Loucy (cell line): ENCODE results near the gene UNC13D.
"Not testable (repeated sequence)": the region's sequence is repeated elsewhere in the genome, so short reads cannot be mapped to it uniquely, and the experiment has no call there.

ENCODE experiments used
- H2AFZ ChIP-seq: fragments of 200-600 bp; sonication (generic); 2 replicates; pipeline ENCODE4 v1.6.0; 2016; ENCODE audit warnings: antibody characterized with exemption, mild to moderate bottlenecking, low read length, moderate library complexity
- H3F3A ChIP-seq: fragments of 200-600 bp; 2 replicates; pipeline ENCODE4 v1.6.0; 2016; ENCODE audit warnings: antibody characterized with exemption, low read depth, mild to moderate bottlenecking
- H3K27me3 ChIP-seq: fragments of 200-600 bp; sonication (generic); 2 replicates; pipeline ENCODE4 v1.6.1; 2014; ENCODE audit warnings: low read length, mild to moderate bottlenecking; ENCODE audit not compliant: insufficient read depth, poor library complexity, severe bottlenecking
- H3K36me3 ChIP-seq: fragments of 200-600 bp; sonication (generic); 2 replicates; pipeline ENCODE4 v1.6.1; 2016; ENCODE audit warnings: low read length; ENCODE audit not compliant: insufficient read depth
- H3K4me1 ChIP-seq: fragments of 200-600 bp; sonication (generic); 2 replicates; pipeline ENCODE4 v1.5.1; 2014; ENCODE audit warnings: low read length, mild to moderate bottlenecking; ENCODE audit not compliant: insufficient read depth, poor library complexity, severe bottlenecking
- H3K4me2 ChIP-seq: fragments of 200-600 bp; sonication (generic); 2 replicates; pipeline ENCODE4 v1.6.0; 2014; ENCODE audit warnings: antibody characterized with exemption, low read length, low read depth, mild to moderate bottlenecking; ENCODE audit not compliant: poor library complexity, severe bottlenecking
- H3K4me3 ChIP-seq: fragments of 200-600 bp; sonication (generic); 2 replicates; pipeline ENCODE4 v1.5.1; 2014; ENCODE audit warnings: low read length, mild to moderate bottlenecking, mixed read lengths; ENCODE audit not compliant: poor library complexity, severe bottlenecking
- H3K79me2 ChIP-seq: fragments of 200-600 bp; sonication (generic); 2 replicates; pipeline ENCODE4 v1.6.1; 2014; ENCODE audit warnings: low read length; ENCODE audit not compliant: insufficient read depth
- H3K9ac ChIP-seq: fragments of 200-600 bp; sonication (generic); 2 replicates; pipeline ENCODE4 v1.6.0; 2014; ENCODE audit warnings: mild to moderate bottlenecking, low read depth, low read length, moderate library complexity; ENCODE audit not compliant: poor library complexity, severe bottlenecking
- H3K9me2 ChIP-seq: fragments of 200-600 bp; sonication (generic); replicated peaks from 2 replicates; pipeline ENCODE4 v1.6.1; 2016; ENCODE audit warnings: low read depth, low read length, mixed read lengths
- H3K9me3 ChIP-seq: fragments of 200-600 bp; sonication (generic); 2 replicates; pipeline ENCODE4 v1.6.1; 2014; ENCODE audit warnings: mild to moderate bottlenecking, antibody characterized with exemption, low read length, low read depth; ENCODE audit not compliant: insufficient read depth
- H4K20me1 ChIP-seq: fragments of 200-600 bp; sonication (generic); 2 replicates; pipeline ENCODE4 v1.6.0; 2014; ENCODE audit warnings: antibody characterized with exemption, low read length, mild to moderate bottlenecking; ENCODE audit not compliant: insufficient read depth, poor library complexity, severe bottlenecking
- CTCF ChIP-seq: fragments of 200-600 bp; sonication (generic); conservative IDR thresholded peaks from 2 replicates; pipeline ENCODE4 v1.5.1; 2014; ENCODE audit warnings: mild to moderate bottlenecking, antibody characterized with exemption, low read length
- EZH2phosphoT487 ChIP-seq: fragments of 200-600 bp; IDR thresholded peaks from 2 replicates; pipeline ENCODE4 v1.6.1; 2018; ENCODE audit warnings: antibody characterized with exemption, mild to moderate bottlenecking, moderate library complexity, borderline replicate concordance

UNC13D gene

GRCh38 chr17:75778861-75779249 is 65.3 kb downstream of the UNC13D start:
- Histone ChIP-seq H3K4me1 (peaks cover 34% of the 10 kb centered on the region), H3K9me2 (no peaks in the 10 kb centered on the region), H3K4me2 (peak overlapping the region; percentile 99), H2AFZ (no peak overlapping the region), H3K4me3 (peak overlapping the region; percentile 91), H4K20me1 (peaks cover 42% of the 10 kb centered on the region), H3K79me2 (peaks cover 48% of the 10 kb centered on the region), H3F3A (peaks cover 18% of the 10 kb centered on the region; the same call in 1 of the 2 replicates), H3K9ac (peak overlapping the region; percentile 97), H3K36me3 (peaks cover 40% of the 10 kb centered on the region), H3K9me3 (no peaks in the 10 kb centered on the region), H3K27me3 (peaks cover 15% of the 10 kb centered on the region)
- TF ChIP-seq CTCF: peak; percentile 60
- no peak for TF ChIP-seq EZH2phosphoT487

GRCh38 chr17:75778066-75778860 is 65.9 kb downstream of the UNC13D start:
- Histone ChIP-seq H4K20me1 (peaks cover 42% of the 10 kb centered on the region), H3K4me2 (peak overlapping the region; percentile 99), H3K9ac (peak overlapping the region; percentile 97), H3K27me3 (peaks cover 15% of the 10 kb centered on the region), H3K4me1 (peaks cover 29% of the 10 kb centered on the region), H3F3A (peaks cover 18% of the 10 kb centered on the region; the same call in 1 of the 2 replicates), H3K4me3 (peak overlapping the region; percentile 91), H3K79me2 (peaks cover 44% of the 10 kb centered on the region), H3K36me3 (peaks cover 40% of the 10 kb centered on the region)
- not testable (repeated sequence) for H3K9me3 ChIP-seq, H2AFZ ChIP-seq, H3K9me2 ChIP-seq

- peak overlapping the region; percentile 91 for H3K4me3 ChIP-seq
- TF ChIP-seq EZH2phosphoT487: no peak
- no peak for TF ChIP-seq CTCF
- H3K9ac ChIP-seq: peak overlapping the region; percentile 97
Measured at GRCh38 chr17:75777296-75777922, 66.8 kb downstream of the UNC13D start.

More at GRCh38 chr17:75777296-75777922, 66.8 kb downstream of the UNC13D start:
- H3K4me1 ChIP-seq: peaks cover 24% of the 10 kb centered on the region
- H3K27me3 ChIP-seq: peaks cover 15% of the 10 kb centered on the region
- H3K9me2 ChIP-seq: no peaks in the 10 kb centered on the region
- H3K4me2 ChIP-seq: peak overlapping the region; percentile 99
- H2AFZ ChIP-seq: no peak overlapping the region
- peaks cover 40% of the 10 kb centered on the region for H3K36me3 ChIP-seq
- H3F3A ChIP-seq: peaks cover 18% of the 10 kb centered on the region; the same call in 1 of the 2 replicates
- peaks cover 44% of the 10 kb centered on the region for H3K79me2 ChIP-seq
- H4K20me1 ChIP-seq: peaks cover 42% of the 10 kb centered on the region
- H3K9me3 ChIP-seq: no peaks in the 10 kb centered on the region
